Sigmoid colon (tissue), 7 donors: ENCODE data around the gene ZC3HAV1. TPM values are rescaled to one million over a fixed set of nuclear protein-coding genes. Genes with fewer than 3 reads are reported as not detected.

ENCODE experiments used
- DNase-seq: peaks from one replicate; pipeline ENCODE4 v3.0.0-alpha.2; 2019
- H3K27ac ChIP-seq, 4 donors: fragments of 200-600 bp; sonication (generic); one replicate each; pipeline ENCODE4 v1.5.1; 2016 to 2019; ENCODE audit warnings: mild to moderate bottlenecking in 1 of 4
- H3K27me3 ChIP-seq, 3 donors: fragments of 200-600 bp; sonication (generic); one replicate each; pipeline ENCODE4 v1.5.1; 2019; ENCODE audit warnings: mild to moderate bottlenecking in 1 of 3
- H3K36me3 ChIP-seq, 4 donors: fragments of 200-600 bp; sonication (generic); one replicate each; pipeline ENCODE4 v1.5.1; 2016 to 2019
- H3K4me1 ChIP-seq, 4 donors: fragments of 200-600 bp; sonication (generic); one replicate each; pipeline ENCODE4 v1.5.1; 2017 to 2019
- H3K4me3 ChIP-seq, 4 donors: fragments of 200-600 bp; sonication (generic); one replicate each; pipeline ENCODE4 v1.5.1; 2017 to 2019; ENCODE audit warnings: mild to moderate bottlenecking in 2 of 4, moderate library complexity in 1 of 4
- H3K9me3 ChIP-seq, 4 donors: fragments of 200-600 bp in 3 of 4; sonication (generic) in 3 of 4; one replicate each; pipeline versions ENCODE4 v1.5.1 to v1.6.1; 2013 to 2019
- CTCF ChIP-seq, 4 experiments: fragments of 450-650 bp in 3 of 4; fragments of 200-600 bp in 1 of 4; IDR thresholded peaks; one replicate each; pipeline ENCODE4 v1.5.1; 2016 to 2019; ENCODE audit warnings: antibody characterized with exemption in 4 of 4, mild to moderate bottlenecking in 3 of 4, moderate library complexity in 2 of 4
- EP300 ChIP-seq, 4 donors: sonication (generic); formaldehyde crosslinking; IDR thresholded peaks; one replicate each; pipeline ENCODE4 v1.6.1; 2017; ENCODE audit warnings: antibody characterized with exemption in 4 of 4
- POLR2A ChIP-seq, 2 donors: fragments of 450-650 bp; IDR thresholded peaks; one replicate each; pipeline ENCODE4 v1.6.1; 2016; ENCODE audit warnings: antibody characterized with exemption in 2 of 2, mild to moderate bottlenecking in 2 of 2, moderate library complexity in 2 of 2
- POLR2AphosphoS5 ChIP-seq, 4 donors: sonication (generic); formaldehyde crosslinking; IDR thresholded peaks; one replicate each; pipeline ENCODE4 v1.6.1; 2017; ENCODE audit warnings: antibody characterized with exemption in 4 of 4
- WGBS, 2 donors: extraction: QIAGEN DNeasy Blood & Tissue Kit; methylation state at CpG; one replicate each; pipeline ENCODE4 v1.1.7; 2013; 5-methylcytosine and 5-hydroxymethylcytosine counted together
- intact Hi-C: fragments of 100-400 bp; cut with DNase I; formaldehyde crosslinking; loops from one replicate; pipeline ENCODE4 v1.15.1; 2023
- polyA plus RNA-seq, 3 donors: library from polyadenylated mRNA; stranded (reverse); fragments of 200-250 nt; gene quantifications; one replicate each; pipeline ENCODE4 v1.2.3, GENCODE V29; 2013
- total RNA-seq, 4 donors: library from RNA; depleted of rRNA; stranded (reverse); fragments of >200 nt; gene quantifications; one replicate each; pipeline ENCODE4 v1.1.0, GENCODE V29; 2016
- donor health status: healthy with polysubstance abuse.
- donor health status: Bipolar disorder and iron deficiency.
- donor health status: healthy.

Gene ZC3HAV1
- total and polyA plus RNA-seq, 7 donors = 4.2 to 29.1 (median 23.4) TPM

- WGBS, 2 donors = 90 to 92% methylated on average over 5 of the region's 5 CpGs
- intact Hi-C loops = no loop called here
- no peaks in the 10 kb centered on the region for H3K27me3 ChIP-seq
Observed at GRCh38 chr7:139084709-139085108, 24.8 kb downstream of the ZC3HAV1 start.

GRCh38 chr7:139081584-139081983 lies 27.9 kb downstream of the ZC3HAV1 start:
- peaks cover 12 to 97% (median 32%) of the 10 kb centered on the region in 4 donors for H3K36me3 ChIP-seq

More at GRCh38 chr7:139084709-139085108, 24.8 kb downstream of the ZC3HAV1 start:
- H3K4me1 ChIP-seq = no peaks in the 10 kb centered on the region
- H3K36me3 ChIP-seq = peaks cover 0 to 95% (median 33%) of the 10 kb centered on the region in 4 donors
- DNase-seq = no peak
- H3K4me3 ChIP-seq = no peak overlapping the region
- no peaks in the 10 kb centered on the region for H3K9me3 ChIP-seq
- TF ChIP-seq CTCF (IDR thresholded peaks at IDR 0.05) (no peak), EP300 (IDR thresholded peaks at IDR 0.05) (no peak)
- H3K27ac ChIP-seq = no peak overlapping the region

GRCh38 chr7:139080905-139081304 lies 28.6 kb downstream of the ZC3HAV1 start:
- H3K36me3 ChIP-seq = peaks cover 12 to 97% (median 30%) of the 10 kb centered on the region in 4 donors

More at GRCh38 chr7:139081584-139081983, 27.9 kb downstream of the ZC3HAV1 start:
- no peaks in the 10 kb centered on the region for H3K9me3 ChIP-seq
- H3K4me1 ChIP-seq = no peaks in the 10 kb centered on the region
- H3K27ac ChIP-seq = no peak overlapping the region
- H3K27me3 ChIP-seq = no peaks in the 10 kb centered on the region
- TF ChIP-seq POLR2AphosphoS5 (IDR thresholded peaks at IDR 0.05) (no peak), POLR2A (IDR thresholded peaks at IDR 0.05) (no peak), CTCF (IDR thresholded peaks at IDR 0.05) (no peak), EP300 (IDR thresholded peaks at IDR 0.05) (no peak)
- DNase-seq = no peak
- no peak overlapping the region for H3K4me3 ChIP-seq
- intact Hi-C loops = no loop called here

GRCh38 chr7:139079861-139080260 lies 29.7 kb downstream of the ZC3HAV1 start:
- no peak for TF ChIP-seq POLR2A (IDR thresholded peaks at IDR 0.05)
- TF ChIP-seq POLR2AphosphoS5 (IDR thresholded peaks at IDR 0.05) = no peak
- no peak for TF ChIP-seq CTCF (IDR thresholded peaks at IDR 0.05)
- no peak for TF ChIP-seq EP300 (IDR thresholded peaks at IDR 0.05)
- H3K4me1 ChIP-seq = peaks cover 0 to under 1% (median 0%) of the 10 kb centered on the region in 4 donors
- 97% methylated on average over 15 of the region's 15 CpGs for WGBS, 2 donors
- no peaks in the 10 kb centered on the region for H3K9me3 ChIP-seq
- intact Hi-C loops = loop anchor here (5.0 kb wide), 1 partner anchor 63 kb away; no protein-coding TSS in a partner anchor
- no peak overlapping the region for H3K4me3 ChIP-seq
- H3K27me3 ChIP-seq = no peaks in the 10 kb centered on the region
- H3K36me3 ChIP-seq = peaks cover 16 to 94% (median 27%) of the 10 kb centered on the region in 4 donors
- DNase-seq = no peak
- H3K27ac ChIP-seq = no peak overlapping the region

More at GRCh38 chr7:139080905-139081304, 28.6 kb downstream of the ZC3HAV1 start:
- no peak for DNase-seq
- no peak for TF ChIP-seq CTCF (IDR thresholded peaks at IDR 0.05)
- TF ChIP-seq EP300 (IDR thresholded peaks at IDR 0.05) = no peak
- TF ChIP-seq POLR2A (IDR thresholded peaks at IDR 0.05) = no peak
- TF ChIP-seq POLR2AphosphoS5 (IDR thresholded peaks at IDR 0.05) = no peak
- Histone ChIP-seq H3K9me3 (no peaks in the 10 kb centered on the region), H3K27ac (no peak overlapping the region), H3K4me1 (no peaks in the 10 kb centered on the region), H3K4me3 (no peak overlapping the region), H3K27me3 (no peaks in the 10 kb centered on the region)
- intact Hi-C loops = no loop called here
- 64 to 75% methylated on average over 8 of the region's 8 CpGs for WGBS, 2 donors

- TF ChIP-seq EP300 (IDR thresholded peaks at IDR 0.05) = no peak
- TF ChIP-seq POLR2AphosphoS5 (IDR thresholded peaks at IDR 0.05) = no peak
- no peak for TF ChIP-seq POLR2A (IDR thresholded peaks at IDR 0.05)
- no peak for TF ChIP-seq CTCF (IDR thresholded peaks at IDR 0.05)
- intact Hi-C loops = loop anchor here (5.0 kb wide), 1 partner anchor 62 kb away; no protein-coding TSS in a partner anchor
- H3K4me1 ChIP-seq = peaks cover 0 to 3% (median 0%) of the 10 kb centered on the region in 4 donors
- H3K27ac ChIP-seq = no peak overlapping the region
- H3K4me3 ChIP-seq = no peak overlapping the region
- no peaks in the 10 kb centered on the region for H3K27me3 ChIP-seq
- 67 to 92% methylated on average over 1 of the region's 1 CpG for WGBS, 2 donors
- no peaks in the 10 kb centered on the region for H3K9me3 ChIP-seq
- DNase-seq = no peak
- peaks cover 16 to 89% (median 24%) of the 10 kb centered on the region in 4 donors for H3K36me3 ChIP-seq
Observed at GRCh38 chr7:139078911-139079310, 30.6 kb downstream of the ZC3HAV1 start.
